SJCRH30 (cell line): Measurements from ENCODE around the gene EPHA2. TPM values are rescaled to one million over a fixed set of nuclear protein-coding genes. Genes with fewer than 3 reads are reported as not detected.

Experiments
- DNase-seq, 2 experiments: peaks; one replicate each; pipeline ENCODE4 v3.0.0-alpha.2; 2015 to 2020
- H3K27ac ChIP-seq: fragments of 250-450 bp; sonication (Bioruptor Pico); 2 replicates; pipeline ENCODE4 v1.5.1; 2020; ENCODE audit warnings: mild to moderate bottlenecking, moderate library complexity
- H3K27me3 ChIP-seq: fragments of 250-450 bp; sonication (Bioruptor Pico); 2 replicates; pipeline ENCODE4 v1.5.1; 2020; ENCODE audit warnings: mild to moderate bottlenecking, moderate library complexity
- H3K36me3 ChIP-seq: fragments of 250-450 bp; sonication (Bioruptor Pico); 2 replicates; pipeline ENCODE4 v1.5.1; 2020; ENCODE audit warnings: mild to moderate bottlenecking, moderate library complexity
- H3K4me1 ChIP-seq: fragments of 250-450 bp; sonication (Bioruptor Pico); 2 replicates; pipeline ENCODE4 v1.5.1; 2020; ENCODE audit warnings: mild to moderate bottlenecking, moderate library complexity
- H3K4me3 ChIP-seq: fragments of 250-450 bp; sonication (Bioruptor Pico); 2 replicates; pipeline ENCODE4 v1.5.1; 2020; ENCODE audit warnings: mild to moderate bottlenecking, moderate library complexity
- H3K9me3 ChIP-seq: fragments of 250-450 bp; sonication (Bioruptor Pico); replicated peaks from 2 replicates; pipeline ENCODE4 v1.5.1; 2020; ENCODE audit warnings: mild to moderate bottlenecking, moderate library complexity
- total RNA-seq: library from RNA; depleted of rRNA; stranded (reverse); fragments of >200 nt; shearing (Covaris generic); gene quantifications from 2 replicates; pipeline ENCODE4 v1.2.3, GENCODE V29; 2014

Gene EPHA2
- total RNA-seq, 1 experiment from 2014 or later = 55.0 TPM

- DNase-seq = peak; percentile 88 to 93
- Histone ChIP-seq H3K4me1 (peaks cover 46% of the 10 kb centered on the region), H3K27me3 (no peaks in the 10 kb centered on the region), H3K27ac (peak overlapping the region; percentile 46), H3K9me3 (no peaks in the 10 kb centered on the region), H3K4me3 (no peak overlapping the region), H3K36me3 (no peaks in the 10 kb centered on the region)
Measured at GRCh38 chr1:16189921-16190621, 34.2 kb upstream of the EPHA2 start.

GRCh38 chr1:16189003-16189402 lies 33.1 kb upstream of the EPHA2 start:
- Histone ChIP-seq H3K36me3 (no peaks in the 10 kb centered on the region), H3K27ac (peak overlapping the region; percentile 46), H3K4me3 (no peak overlapping the region), H3K9me3 (no peaks in the 10 kb centered on the region), H3K27me3 (no peaks in the 10 kb centered on the region), H3K4me1 (peaks cover 46% of the 10 kb centered on the region)
- peak; percentile 45 to 56 for DNase-seq

DNA sequence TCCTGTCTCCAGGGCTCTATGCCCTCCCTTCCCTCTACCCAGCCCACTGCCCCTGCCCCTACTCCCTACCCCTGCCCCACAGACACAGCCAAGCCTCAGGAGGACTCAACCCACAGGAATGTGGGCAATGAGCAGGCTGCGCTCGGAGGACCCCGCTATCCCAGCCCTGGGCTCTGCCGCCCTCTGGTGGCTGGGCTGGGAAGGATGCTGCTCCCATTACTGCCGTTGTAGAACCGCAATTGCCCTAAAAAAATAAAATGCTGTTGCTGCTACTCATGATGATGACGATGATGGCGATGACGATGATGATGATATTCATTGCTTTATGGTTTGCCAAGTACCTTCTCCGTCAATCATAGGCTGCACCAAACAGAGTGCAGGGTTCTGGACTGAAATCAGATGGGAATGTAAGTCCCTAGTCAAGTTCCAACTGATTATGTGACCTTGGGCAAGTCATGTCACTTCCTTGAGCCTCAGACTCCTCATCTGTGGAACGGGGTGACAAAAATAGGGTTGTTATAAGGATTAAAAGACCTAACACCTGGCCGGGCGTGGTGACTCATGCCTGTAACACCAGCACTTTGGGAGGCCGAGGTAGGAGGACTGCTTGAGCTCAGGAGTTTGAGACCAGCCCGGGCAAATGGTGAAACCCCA lies 32.0 kb upstream of the EPHA2 start:
- H3K4me1 ChIP-seq = peaks cover 52% of the 10 kb centered on the region
- H3K27me3 ChIP-seq = no peaks in the 10 kb centered on the region
- DNase-seq = peak; percentile 81 to 91
- no peaks in the 10 kb centered on the region for H3K9me3 ChIP-seq
- no peaks in the 10 kb centered on the region for H3K36me3 ChIP-seq
- H3K27ac ChIP-seq = no peak overlapping the region
- no peak overlapping the region for H3K4me3 ChIP-seq

- no peak overlapping the region for H3K27ac ChIP-seq
- H3K4me1 ChIP-seq = peaks cover 53% of the 10 kb centered on the region
- DNase-seq = no peak
- no peaks in the 10 kb centered on the region for H3K9me3 ChIP-seq
- H3K4me3 ChIP-seq = no peak overlapping the region
- H3K27me3 ChIP-seq = no peaks in the 10 kb centered on the region
- H3K36me3 ChIP-seq = no peaks in the 10 kb centered on the region
Measured at GRCh38 chr1:16186655-16187235, 30.9 kb upstream of the EPHA2 start.

GRCh38 chr1:16184557-16185303 lies 28.9 kb upstream of the EPHA2 start:
- no peak for DNase-seq
- peaks cover 40% of the 10 kb centered on the region for H3K4me1 ChIP-seq
- no peaks in the 10 kb centered on the region for H3K27me3 ChIP-seq
- no peak overlapping the region for H3K4me3 ChIP-seq
- no peak overlapping the region for H3K27ac ChIP-seq
- H3K36me3 ChIP-seq = no peaks in the 10 kb centered on the region
- H3K9me3 ChIP-seq = no peaks in the 10 kb centered on the region

DNA sequence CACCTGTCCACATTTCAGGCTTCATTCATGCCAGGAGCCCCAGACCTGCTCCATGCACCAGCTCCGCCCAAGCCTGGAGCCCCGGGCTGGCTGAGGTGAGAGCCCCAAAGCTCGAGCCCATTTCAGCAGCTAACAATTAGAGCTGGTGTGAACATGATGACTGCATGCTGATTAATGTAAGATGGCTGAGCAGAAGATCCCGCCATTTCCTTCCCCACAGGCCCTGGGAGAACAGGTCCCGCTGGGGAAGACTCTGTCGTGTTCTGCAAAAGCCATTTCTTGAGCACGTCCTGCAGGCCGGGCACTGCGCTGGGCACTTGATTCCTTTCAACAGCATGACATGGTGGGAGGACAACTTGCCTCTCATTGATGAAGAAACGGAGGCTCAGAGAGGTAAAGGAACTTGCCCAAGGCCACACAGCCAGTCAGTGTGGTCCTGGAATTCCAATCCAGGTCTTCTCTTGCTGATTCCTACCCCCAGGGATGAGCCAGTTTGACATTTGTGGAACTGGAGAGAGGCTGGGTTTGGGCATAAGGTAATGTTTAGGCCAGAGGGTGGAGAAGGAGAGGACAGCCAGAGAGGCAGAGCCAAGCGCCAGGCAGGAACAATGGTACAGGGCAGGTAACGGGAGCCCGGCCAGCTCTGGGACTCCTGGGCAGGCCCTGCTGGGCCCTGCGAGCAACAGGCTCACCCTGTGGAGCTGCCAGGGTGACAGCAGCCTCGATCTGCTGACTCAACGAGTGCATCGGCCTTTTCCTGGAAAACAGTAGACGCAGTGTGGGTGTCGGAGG lies 28.1 kb upstream of the EPHA2 start:
- Histone ChIP-seq H3K4me1 (peaks cover 33% of the 10 kb centered on the region), H3K27me3 (no peaks in the 10 kb centered on the region), H3K36me3 (no peaks in the 10 kb centered on the region), H3K27ac (no peak overlapping the region), H3K4me3 (no peak overlapping the region), H3K9me3 (no peaks in the 10 kb centered on the region)
- DNase-seq = no peak

GRCh38 chr1:16183179-16183578 lies 27.3 kb upstream of the EPHA2 start:
- Histone ChIP-seq H3K4me3 (no peak overlapping the region), H3K9me3 (no peaks in the 10 kb centered on the region), H3K36me3 (no peaks in the 10 kb centered on the region), H3K27me3 (no peaks in the 10 kb centered on the region), H3K27ac (no peak overlapping the region), H3K4me1 (peaks cover 30% of the 10 kb centered on the region)
- DNase-seq = no peak

DNA sequence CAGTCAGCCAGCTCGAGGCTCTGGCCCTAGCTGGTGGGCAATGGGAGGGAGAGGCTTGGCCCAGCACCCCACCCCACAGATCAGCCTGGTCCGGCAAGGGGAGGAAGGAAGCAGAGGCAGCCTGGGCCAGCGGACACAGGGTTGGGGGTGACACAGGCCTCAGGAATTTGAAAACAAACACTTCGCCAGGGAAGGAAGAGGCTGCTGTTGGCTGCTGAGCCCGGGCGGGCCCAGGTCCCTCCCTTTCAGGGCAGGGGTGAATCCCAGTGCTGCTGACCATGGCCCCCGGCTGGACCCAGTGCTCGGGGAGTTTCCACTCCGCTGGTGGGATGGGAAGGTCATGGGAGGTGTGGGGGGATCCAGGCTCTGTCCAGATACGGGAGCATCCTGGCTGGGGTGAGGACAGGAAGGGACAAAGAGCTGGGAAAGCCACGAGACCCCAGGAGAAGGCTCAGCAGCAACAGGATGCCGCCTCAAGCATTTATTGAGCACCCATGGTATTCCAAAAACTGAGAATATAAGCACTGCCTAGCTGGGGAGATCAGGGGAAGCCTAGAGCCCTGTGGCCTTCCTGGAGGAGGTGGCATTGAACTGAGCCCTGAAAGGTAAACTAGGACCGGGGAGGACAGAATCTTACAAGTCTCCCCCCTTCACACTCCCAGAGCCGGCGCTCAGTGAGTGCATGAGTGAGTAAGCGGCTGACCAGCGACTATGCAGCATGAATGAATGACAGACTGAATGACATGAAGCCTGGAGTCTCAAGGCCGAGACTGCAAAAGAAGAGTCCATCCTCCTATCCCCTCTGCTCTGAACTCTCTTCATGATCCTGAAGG lies 26.2 kb upstream of the EPHA2 start:
- Histone ChIP-seq H3K27me3 (no peaks in the 10 kb centered on the region), H3K4me1 (peaks cover 20% of the 10 kb centered on the region), H3K4me3 (no peak overlapping the region), H3K36me3 (no peaks in the 10 kb centered on the region), H3K9me3 (no peaks in the 10 kb centered on the region), H3K27ac (peak overlapping the region; percentile 54)
- peak; percentile 89 for DNase-seq

DNA sequence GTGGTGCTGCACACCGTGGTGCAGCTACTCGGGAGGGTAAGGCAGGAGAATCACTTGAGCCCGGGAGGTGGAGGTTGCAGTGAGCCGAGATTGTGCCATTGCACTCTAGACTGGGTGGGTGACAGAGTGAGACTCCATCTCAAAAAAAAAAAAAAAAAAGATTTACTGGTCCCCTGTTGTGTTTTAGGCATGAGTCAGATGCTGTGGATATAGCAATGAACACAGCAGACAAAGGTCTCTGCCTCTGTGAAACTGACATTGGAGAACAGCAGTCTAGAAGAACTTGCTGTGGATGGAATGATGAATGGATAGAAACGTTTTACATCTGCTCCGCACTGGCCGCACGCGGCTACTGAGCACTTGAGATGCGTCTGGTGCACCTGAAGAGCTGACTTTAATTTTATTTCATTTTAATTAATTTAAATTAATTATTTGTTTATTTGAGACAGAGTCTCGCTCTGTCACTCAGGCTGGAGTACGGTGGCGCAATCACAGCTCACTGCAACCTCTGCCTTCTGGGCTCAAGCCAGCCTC lies 24.5 kb upstream of the EPHA2 start:
- H3K27ac ChIP-seq = no peak overlapping the region
- H3K4me1 ChIP-seq = peaks cover 33% of the 10 kb centered on the region
- no peaks in the 10 kb centered on the region for H3K27me3 ChIP-seq
- no peaks in the 10 kb centered on the region for H3K36me3 ChIP-seq
- no peak overlapping the region for H3K4me3 ChIP-seq
- H3K9me3 ChIP-seq = no peaks in the 10 kb centered on the region
- no peak for DNase-seq

DNA sequence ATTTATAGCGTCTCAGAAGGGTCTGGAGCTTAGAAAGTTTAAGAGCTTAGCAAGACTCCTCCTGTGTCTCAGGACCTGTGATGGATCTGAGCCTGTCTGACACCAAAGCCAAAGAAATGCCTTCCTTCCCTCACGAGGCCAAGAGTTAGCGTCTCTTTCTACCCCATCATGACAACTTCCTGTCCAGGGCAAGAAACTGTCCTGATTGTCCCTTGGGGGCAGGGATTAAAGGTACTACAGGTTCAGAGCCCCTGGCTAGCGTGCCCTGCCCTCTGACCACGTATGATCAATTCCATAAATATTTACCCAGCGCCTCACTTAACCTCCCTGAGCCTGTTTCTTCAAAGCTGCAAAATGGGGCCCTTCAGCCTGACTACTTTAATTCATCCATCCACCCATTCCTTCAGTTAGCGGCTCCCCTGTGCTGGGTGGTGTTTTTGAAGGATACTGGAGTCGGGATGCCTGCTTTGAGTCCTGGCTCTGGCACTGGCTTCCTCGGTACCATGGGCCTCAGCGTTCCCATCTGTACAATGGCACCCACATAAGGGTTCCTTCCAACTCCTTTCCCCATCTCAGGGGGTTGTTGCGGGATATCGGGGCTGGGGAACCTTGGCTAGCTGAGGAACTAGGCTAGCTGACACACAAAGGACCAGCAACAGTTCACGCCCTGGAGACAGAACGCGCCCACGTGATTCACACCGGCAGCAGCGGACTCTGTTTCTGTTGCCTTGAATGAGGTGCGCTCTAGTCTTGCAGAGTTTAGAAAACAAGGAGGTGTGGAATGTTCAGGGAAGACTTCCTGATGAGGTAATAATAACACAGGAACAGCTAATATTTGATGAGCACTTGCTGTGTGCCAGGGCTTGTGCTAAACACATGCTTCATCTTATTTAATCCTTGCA lies 23.0 kb upstream of the EPHA2 start:
- H3K9me3 ChIP-seq = no peaks in the 10 kb centered on the region
- peaks cover 47% of the 10 kb centered on the region for H3K4me1 ChIP-seq
- DNase-seq = no peak
- H3K4me3 ChIP-seq = no peak overlapping the region
- no peak overlapping the region for H3K27ac ChIP-seq
- H3K27me3 ChIP-seq = no peaks in the 10 kb centered on the region
- H3K36me3 ChIP-seq = no peaks in the 10 kb centered on the region

GRCh38 chr1:16177306-16177705 lies 21.4 kb upstream of the EPHA2 start:
- H3K9me3 ChIP-seq = no peaks in the 10 kb centered on the region
- DNase-seq = no peak
- peaks cover 51% of the 10 kb centered on the region for H3K4me1 ChIP-seq
- no peaks in the 10 kb centered on the region for H3K27me3 ChIP-seq
- no peak overlapping the region for H3K27ac ChIP-seq
- no peak overlapping the region for H3K4me3 ChIP-seq
- H3K36me3 ChIP-seq = no peaks in the 10 kb centered on the region

GRCh38 chr1:16176653-16177052 lies 20.8 kb upstream of the EPHA2 start:
- no peaks in the 10 kb centered on the region for H3K36me3 ChIP-seq
- no peak for DNase-seq
- no peaks in the 10 kb centered on the region for H3K9me3 ChIP-seq
- no peak overlapping the region; the same call in 1 of the 2 replicates for H3K4me3 ChIP-seq
- no peaks in the 10 kb centered on the region for H3K27me3 ChIP-seq
- H3K4me1 ChIP-seq = peaks cover 45% of the 10 kb centered on the region
- H3K27ac ChIP-seq = peak overlapping the region; percentile 71
